ENCODE measurements around the gene ELL2. TPM values are rescaled to one million over a fixed set of nuclear protein-coding genes. Genes with fewer than 3 reads are reported as not detected.

ELL2 gene
- total RNA-seq, 2 donors from 2014 or later, result 26.9 to 38.2 TPM

GRCh38 chr5:95959888-95960666 lies 1.6 kb downstream of the ELL2 start:
- TF ChIP-seq CTCF (IDR thresholded peaks at IDR 0.05), result no peak

GRCh38 chr5:95959051-95959887 lies 2.4 kb downstream of the ELL2 start:
- Histone ChIP-seq H3K27me3 (no peaks in the 10 kb centered on the region), H3K4me1 (peaks cover 9% of the 10 kb centered on the region), H3K9ac (ENCODE audit: low read depth in 2 of 2, low read length in 2 of 2) (peak overlapping the region; percentile 94 to 98), H3K4me3 (peak overlapping the region; percentile 88), H3K27ac (no peak overlapping the region), H3K36me3 (no peaks in the 10 kb centered on the region), H3K9me3 (no peaks in the 10 kb centered on the region)
- TF ChIP-seq CTCF (IDR thresholded peaks at IDR 0.05), result no peak
- intact Hi-C loops (cut with DNase I), result no loop called here
- no peak for DNase-seq

More at GRCh38 chr5:95959888-95960666, 1.6 kb downstream of the ELL2 start:
- Histone ChIP-seq H3K27ac (peak overlapping the region; percentile 96), H3K27me3 (no peaks in the 10 kb centered on the region), H3K4me3 (peak overlapping the region; percentile 88), H3K9me3 (no peaks in the 10 kb centered on the region), H3K9ac (ENCODE audit: low read depth in 2 of 2, low read length in 2 of 2) (peak overlapping the region; percentile 94 to 98), H3K36me3 (no peaks in the 10 kb centered on the region), H3K4me1 (peaks cover 9% of the 10 kb centered on the region)
- DNase-seq, result peak; percentile 44
- intact Hi-C loops (cut with DNase I), result loop anchor here (2.0 to 5.0 kb wide), 2 partner anchors 98 to 375 kb away; no protein-coding TSS in a partner anchor

GRCh38 chr5:95958310-95959014 lies 3.2 kb downstream of the ELL2 start:
- no peak overlapping the region for H3K4me3 ChIP-seq
- H3K4me1 ChIP-seq, result peaks cover 9% of the 10 kb centered on the region
- no peak overlapping the region for H3K27ac ChIP-seq
- no peak overlapping the region for H3K9ac ChIP-seq (ENCODE audit: low read depth in 2 of 2, low read length in 2 of 2)
- no peaks in the 10 kb centered on the region for H3K36me3 ChIP-seq
- TF ChIP-seq CTCF (IDR thresholded peaks at IDR 0.05), result no peak
- H3K9me3 ChIP-seq, result no peaks in the 10 kb centered on the region
- no peak for DNase-seq
- H3K27me3 ChIP-seq, result no peaks in the 10 kb centered on the region
- intact Hi-C loops (cut with DNase I), result no loop called here

GRCh38 chr5:95957561-95958203 lies 4.0 kb downstream of the ELL2 start:
- Histone ChIP-seq H3K9ac (ENCODE audit: low read depth in 2 of 2, low read length in 2 of 2) (no peak overlapping the region), H3K36me3 (no peaks in the 10 kb centered on the region), H3K27ac (no peak overlapping the region), H3K4me1 (peaks cover 9% of the 10 kb centered on the region), H3K4me3 (no peak overlapping the region), H3K9me3 (no peaks in the 10 kb centered on the region), H3K27me3 (no peaks in the 10 kb centered on the region)
- no peak for TF ChIP-seq CTCF (IDR thresholded peaks at IDR 0.05)
- no peak for DNase-seq
- intact Hi-C loops (cut with DNase I), result no loop called here

- Histone ChIP-seq H3K9ac (ENCODE audit: low read depth in 2 of 2, low read length in 2 of 2) (no peak overlapping the region), H3K9me3 (no peaks in the 10 kb centered on the region), H3K4me1 (peaks cover 9% of the 10 kb centered on the region), H3K36me3 (no peaks in the 10 kb centered on the region), H3K4me3 (no peak overlapping the region), H3K27me3 (no peaks in the 10 kb centered on the region), H3K27ac (no peak overlapping the region)
- no peak for TF ChIP-seq CTCF (IDR thresholded peaks at IDR 0.05)
- intact Hi-C loops (cut with DNase I), result no loop called here
- DNase-seq, result no peak
These were observed 4.8 kb downstream of the ELL2 start for GRCh38 chr5:95956900-95957293.
